HAP-1 (cell line): ENCODE results near the gene COL25A1.

ENCODE experiments used
- DNase-seq, 2 experiments: peaks; one replicate each; pipeline ENCODE4 v3.0.0-alpha.2; 2016 to 2020; ENCODE audit warnings: low spot score in 2 of 2
- H3K27me3 ChIP-seq: fragments of 250-450 bp; sonication (Bioruptor Pico); 2 replicates; pipeline ENCODE4 v1.5.1; 2020; ENCODE audit warnings: low read depth, mild to moderate bottlenecking, moderate library complexity
- H3K36me3 ChIP-seq: fragments of 250-450 bp; sonication (Bioruptor Pico); replicated peaks from 2 replicates; pipeline ENCODE4 v1.5.1; 2020; ENCODE audit warnings: mild to moderate bottlenecking
- H3K4me1 ChIP-seq: fragments of 250-450 bp; sonication (Bioruptor Pico); 2 replicates; pipeline ENCODE4 v1.5.1; 2020; ENCODE audit warnings: mild to moderate bottlenecking
- H3K4me3 ChIP-seq: fragments of 250-450 bp; sonication (Bioruptor Pico); 2 replicates; pipeline ENCODE4 v1.5.1; 2020; ENCODE audit warnings: mild to moderate bottlenecking, moderate library complexity
- H3K9me3 ChIP-seq: fragments of 250-450 bp; sonication (Bioruptor Pico); 2 replicates; pipeline ENCODE4 v1.5.1; 2020; ENCODE audit warnings: mild to moderate bottlenecking, moderate library complexity
- in situ Hi-C: fragments of 300-500 bp; cut with MboI; formaldehyde crosslinking; loops from 3 replicates; pipeline ENCODE4 v1.14.3; 2020; ENCODE audit warnings: low sequenced_read_pairs, inconsistent platforms, mixed read lengths

Gene COL25A1

DNA sequence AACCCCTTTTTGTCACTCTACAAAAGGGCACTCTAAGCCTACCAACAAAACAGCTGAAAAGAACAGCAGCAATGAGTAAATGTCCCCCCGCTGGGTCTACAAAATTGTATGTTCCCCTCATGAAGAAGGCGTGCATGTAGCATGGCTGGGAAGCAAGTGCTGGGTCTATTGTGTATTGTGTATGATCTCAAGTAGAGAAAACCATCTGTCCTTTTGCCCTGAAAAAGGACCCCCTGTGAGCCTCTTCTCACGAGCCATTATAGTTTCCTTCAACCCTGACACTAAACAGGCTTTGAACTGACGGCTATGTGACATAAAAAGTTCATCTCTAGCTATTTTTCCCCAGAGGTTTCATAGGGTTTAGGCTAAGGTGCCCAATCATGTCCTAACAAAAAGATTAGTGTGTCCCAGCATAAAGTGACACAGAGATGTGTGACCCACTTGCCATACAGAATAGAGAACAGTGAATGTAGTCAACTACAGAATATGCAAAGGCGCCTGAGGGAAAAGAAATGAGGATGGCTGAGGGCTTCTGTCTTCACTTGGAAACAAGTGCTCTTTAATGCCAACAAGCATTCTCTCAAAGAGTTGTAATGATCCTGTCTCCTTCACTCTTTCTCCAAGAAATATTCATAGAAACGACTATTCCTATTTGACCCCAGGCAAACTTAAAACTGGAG lies 27.3 kb downstream of the COL25A1 start:
- DNase-seq, result peak; percentile 23 to 46
- peaks cover 10% of the 10 kb centered on the region for H3K4me1 ChIP-seq
- no peaks in the 10 kb centered on the region for H3K36me3 ChIP-seq
- H3K4me3 ChIP-seq, result no peak overlapping the region
- H3K9me3 ChIP-seq, result no peaks in the 10 kb centered on the region
- in situ Hi-C loops, result no loop called here
- H3K27me3 ChIP-seq, result no peaks in the 10 kb centered on the region

DNA sequence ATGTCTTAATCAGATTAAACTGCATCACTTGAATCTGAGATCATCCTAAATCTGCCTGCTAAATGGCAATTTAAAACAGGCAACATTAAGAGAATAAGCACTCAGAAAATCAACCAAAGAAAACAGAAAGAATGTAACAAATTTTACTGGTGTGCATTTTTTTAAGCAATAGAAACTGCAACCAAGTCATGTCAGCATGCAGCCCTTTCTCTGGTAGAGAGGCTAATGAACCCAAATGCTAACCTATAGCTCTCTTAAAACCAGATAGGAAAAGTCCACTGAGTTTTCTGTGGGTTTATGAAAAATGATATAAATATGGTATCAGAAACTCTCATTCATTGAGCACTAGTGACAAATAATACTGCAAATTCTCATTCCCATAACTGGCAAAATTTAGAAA lies 35.6 kb downstream of the COL25A1 start:
- DNase-seq, result no peak
- in situ Hi-C loops, result no loop called here
- no peaks in the 10 kb centered on the region for H3K36me3 ChIP-seq
- no peak overlapping the region for H3K4me3 ChIP-seq
- no peaks in the 10 kb centered on the region for H3K4me1 ChIP-seq
- no peaks in the 10 kb centered on the region for H3K9me3 ChIP-seq
- no peaks in the 10 kb centered on the region for H3K27me3 ChIP-seq

DNA sequence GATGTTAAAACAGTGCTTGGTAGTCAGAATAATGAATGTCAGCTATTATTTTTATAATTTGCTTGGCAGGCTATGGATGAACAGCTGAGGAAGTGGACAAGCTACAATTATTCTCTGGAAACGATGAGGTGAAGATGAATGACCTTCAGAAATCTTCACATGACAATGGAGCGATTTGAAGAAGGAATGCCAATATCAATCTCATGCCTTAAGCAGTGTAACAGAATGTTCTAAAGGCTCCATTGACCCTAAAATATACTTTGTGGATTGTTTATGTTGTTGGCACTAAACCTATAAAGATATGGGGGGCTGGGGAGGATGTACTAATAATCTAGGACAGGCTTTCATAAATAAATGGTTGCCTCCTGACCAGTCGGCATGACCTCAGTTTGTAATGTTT lies 36.2 kb downstream of the COL25A1 start:
- H3K4me3 ChIP-seq, result no peak overlapping the region
- H3K36me3 ChIP-seq, result no peaks in the 10 kb centered on the region
- in situ Hi-C loops, result no loop called here
- DNase-seq, result no peak
- H3K27me3 ChIP-seq, result no peaks in the 10 kb centered on the region
- no peaks in the 10 kb centered on the region for H3K9me3 ChIP-seq
- H3K4me1 ChIP-seq, result no peaks in the 10 kb centered on the region

DNA sequence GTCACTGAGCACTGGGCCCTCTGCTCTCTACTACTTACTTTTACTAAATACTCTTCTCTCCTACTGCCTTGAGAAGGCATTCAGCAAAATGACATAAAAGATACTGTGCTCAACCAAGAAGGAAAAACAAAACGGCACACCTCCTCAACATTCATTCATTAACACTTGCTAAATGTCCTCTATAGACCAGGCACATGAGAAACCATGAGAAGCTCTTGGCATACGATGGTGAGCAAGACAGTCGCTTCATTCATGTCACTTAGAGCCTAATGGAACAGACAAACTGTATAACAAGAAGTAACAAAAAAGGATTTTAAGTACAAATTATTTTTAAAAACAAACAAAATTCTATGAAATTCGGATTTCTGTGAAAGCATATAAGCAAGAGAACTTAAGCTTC lies 38.7 kb downstream of the COL25A1 start:
- H3K9me3 ChIP-seq, result no peaks in the 10 kb centered on the region
- in situ Hi-C loops, result no loop called here
- DNase-seq, result no peak
- no peaks in the 10 kb centered on the region for H3K36me3 ChIP-seq
- no peaks in the 10 kb centered on the region for H3K27me3 ChIP-seq
- H3K4me1 ChIP-seq, result no peaks in the 10 kb centered on the region
- no peak overlapping the region for H3K4me3 ChIP-seq

DNA sequence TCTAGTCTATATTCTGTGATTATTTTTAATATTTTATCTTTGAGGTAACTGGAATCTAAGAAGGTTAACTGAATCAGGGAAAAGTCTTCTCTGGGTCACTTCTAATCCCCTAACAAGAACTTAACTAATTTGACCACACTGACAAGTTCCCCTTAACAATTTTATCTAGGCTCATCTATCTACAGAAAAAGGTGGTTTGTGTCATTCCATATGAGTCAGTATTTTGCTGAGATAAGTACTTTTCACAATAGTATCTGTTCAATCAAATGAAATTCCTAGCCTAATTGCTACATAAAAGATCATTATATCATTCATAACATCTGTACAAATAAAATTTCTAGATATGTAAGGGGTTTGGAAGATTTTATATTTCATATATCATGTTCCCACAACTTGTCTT lies 45.6 kb downstream of the COL25A1 start:
- no peak overlapping the region for H3K4me3 ChIP-seq
- H3K9me3 ChIP-seq, result no peaks in the 10 kb centered on the region
- H3K36me3 ChIP-seq, result no peaks in the 10 kb centered on the region
- no peaks in the 10 kb centered on the region for H3K27me3 ChIP-seq
- in situ Hi-C loops, result no loop called here
- H3K4me1 ChIP-seq, result no peaks in the 10 kb centered on the region
- DNase-seq, result no peak

DNA sequence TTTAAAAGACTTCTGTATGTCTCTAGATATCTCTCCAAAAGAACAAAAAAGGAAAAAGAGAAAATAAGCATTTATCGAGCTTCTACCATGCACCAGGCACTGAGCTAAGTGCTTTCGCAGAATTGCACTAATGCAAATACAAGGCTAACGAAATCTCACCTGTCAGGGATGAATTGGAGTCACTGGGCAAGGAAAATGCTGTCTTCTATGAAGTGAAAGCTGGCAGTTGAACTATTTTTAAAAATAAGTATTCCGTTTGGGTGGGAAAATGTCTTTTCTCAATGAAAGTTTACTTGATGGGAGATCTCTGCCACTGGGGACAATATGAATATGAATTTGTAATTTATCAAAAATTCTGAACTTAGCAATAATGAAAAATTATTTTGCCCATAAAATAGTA lies 47.6 kb downstream of the COL25A1 start:
- no peak for DNase-seq
- Histone ChIP-seq H3K27me3 (no peaks in the 10 kb centered on the region), H3K4me3 (no peak overlapping the region), H3K4me1 (no peaks in the 10 kb centered on the region), H3K9me3 (no peaks in the 10 kb centered on the region), H3K36me3 (no peaks in the 10 kb centered on the region)
- in situ Hi-C loops, result no loop called here

DNA sequence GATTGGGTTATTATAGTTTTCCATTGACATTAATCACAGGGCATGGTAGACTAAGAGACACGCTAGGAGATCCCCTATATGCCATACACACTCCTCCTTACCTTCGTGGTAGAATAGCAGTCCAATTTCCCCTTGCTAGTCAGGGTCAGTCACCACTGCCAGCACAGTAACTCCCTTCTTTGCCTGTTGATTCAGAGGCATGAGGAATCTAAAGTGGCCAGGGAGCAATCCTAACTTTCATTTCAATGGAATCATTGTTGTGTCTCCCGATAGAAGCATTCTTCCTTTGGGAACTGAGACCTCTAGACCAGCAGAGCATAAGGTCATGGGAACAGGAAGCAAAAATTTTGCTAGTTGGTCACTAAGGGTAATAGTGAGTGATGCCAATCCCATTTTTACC lies 51.1 kb downstream of the COL25A1 start:
- in situ Hi-C loops, result no loop called here
- DNase-seq, result no peak
- Histone ChIP-seq H3K9me3 (no peaks in the 10 kb centered on the region), H3K36me3 (no peaks in the 10 kb centered on the region), H3K27me3 (no peaks in the 10 kb centered on the region), H3K4me3 (no peak overlapping the region), H3K4me1 (no peaks in the 10 kb centered on the region)

DNA sequence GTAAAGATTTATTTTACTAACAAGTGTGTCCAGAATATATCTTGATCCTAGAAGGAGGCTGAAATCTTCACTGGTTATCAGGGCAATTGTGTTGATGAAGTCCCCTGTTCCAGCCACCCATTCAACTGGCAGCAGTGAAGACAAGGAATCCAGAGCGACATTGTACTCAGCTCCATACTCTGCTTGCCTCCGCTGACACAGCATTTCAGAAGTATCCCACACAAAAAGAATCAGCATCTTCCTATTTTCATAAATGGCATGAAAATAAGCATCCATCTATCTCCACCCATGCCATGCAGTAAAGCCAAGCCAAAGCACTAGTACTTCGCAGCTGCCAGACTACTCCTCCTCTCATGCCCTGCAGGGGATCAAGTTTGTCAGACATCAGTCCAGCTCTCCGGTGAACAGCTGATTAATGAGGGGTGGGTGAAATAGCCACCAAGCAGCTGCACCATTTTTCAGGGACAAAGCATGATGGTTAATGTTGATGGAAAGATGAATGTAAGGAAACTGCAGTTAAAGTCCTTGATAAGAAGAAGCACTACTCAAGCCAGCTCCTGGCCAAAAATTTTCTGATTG lies 54.0 kb downstream of the COL25A1 start:
- in situ Hi-C loops, result no loop called here
- no peaks in the 10 kb centered on the region for H3K27me3 ChIP-seq
- no peak for DNase-seq
- H3K36me3 ChIP-seq, result no peaks in the 10 kb centered on the region
- no peaks in the 10 kb centered on the region for H3K4me1 ChIP-seq
- H3K9me3 ChIP-seq, result no peaks in the 10 kb centered on the region
- H3K4me3 ChIP-seq, result no peak overlapping the region

DNA sequence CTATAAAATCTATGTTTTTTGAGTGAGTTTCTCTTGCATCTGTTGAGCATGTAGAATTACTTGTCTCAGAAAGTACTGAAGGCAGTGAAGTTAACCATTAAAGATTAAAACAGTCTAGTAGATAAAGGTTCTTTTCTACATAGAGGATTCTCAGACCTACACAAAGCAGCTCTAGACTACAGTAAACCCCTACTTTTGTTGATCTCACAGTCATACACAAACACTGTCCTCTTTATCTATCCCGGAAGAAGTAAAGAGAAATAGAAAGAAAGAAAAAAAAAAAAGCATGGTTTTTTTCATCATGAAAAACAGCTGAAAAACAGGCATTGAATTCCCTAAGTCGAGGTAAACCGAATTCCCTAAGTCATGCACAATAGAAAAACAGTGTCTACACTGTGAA lies 58.6 kb downstream of the COL25A1 start:
- Histone ChIP-seq H3K36me3 (no peaks in the 10 kb centered on the region), H3K4me1 (no peaks in the 10 kb centered on the region), H3K9me3 (no peaks in the 10 kb centered on the region), H3K27me3 (no peaks in the 10 kb centered on the region), H3K4me3 (no peak overlapping the region)
- no peak for DNase-seq
- in situ Hi-C loops, result no loop called here

DNA sequence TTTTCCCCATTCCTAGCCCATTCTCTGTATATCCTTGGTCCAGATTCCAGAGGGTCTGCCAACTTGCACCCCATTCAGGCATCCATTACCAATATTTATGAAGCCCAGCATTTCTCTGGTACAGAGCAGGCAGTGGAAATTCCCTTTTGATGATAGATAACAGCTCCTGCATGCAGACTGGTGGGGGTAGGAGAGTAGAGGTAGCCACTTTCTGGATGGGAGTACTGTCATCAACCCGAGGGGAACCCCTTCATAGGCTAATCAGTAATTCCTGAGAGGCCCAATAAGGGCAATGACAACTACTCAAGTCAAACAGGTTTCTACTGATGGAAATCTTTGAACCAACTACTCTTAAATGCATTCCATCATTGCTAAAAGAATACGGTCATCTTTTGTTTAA lies 63.7 kb downstream of the COL25A1 start:
- in situ Hi-C loops, result no loop called here
- Histone ChIP-seq H3K27me3 (no peaks in the 10 kb centered on the region), H3K9me3 (no peaks in the 10 kb centered on the region), H3K36me3 (no peaks in the 10 kb centered on the region), H3K4me3 (no peak overlapping the region), H3K4me1 (peaks cover 8% of the 10 kb centered on the region; the same call in 1 of the 2 replicates)
- DNase-seq, result no peak

DNA sequence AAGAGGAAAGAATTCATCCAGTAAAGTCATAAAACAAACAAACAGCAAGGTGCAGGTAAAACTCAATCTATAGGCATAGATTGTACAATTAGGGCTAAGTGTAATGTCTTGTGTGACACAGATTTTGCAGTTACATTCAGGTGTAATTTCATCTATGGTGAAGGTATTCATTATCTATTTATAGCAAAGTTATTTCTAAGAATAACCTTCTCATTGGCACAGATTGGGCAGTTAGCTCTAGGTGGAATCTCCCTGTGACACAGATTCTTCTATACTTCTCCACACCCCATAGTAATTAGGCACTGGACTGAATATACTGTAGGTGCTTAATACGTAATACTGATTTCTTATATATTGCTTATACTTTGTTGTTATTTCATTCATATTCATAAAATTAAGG lies 66.8 kb downstream of the COL25A1 start:
- Histone ChIP-seq H3K4me1 (peaks cover 8% of the 10 kb centered on the region; the same call in 1 of the 2 replicates), H3K36me3 (no peaks in the 10 kb centered on the region), H3K27me3 (no peaks in the 10 kb centered on the region), H3K4me3 (no peak overlapping the region), H3K9me3 (no peaks in the 10 kb centered on the region)
- in situ Hi-C loops, result no loop called here
- no peak for DNase-seq

DNA sequence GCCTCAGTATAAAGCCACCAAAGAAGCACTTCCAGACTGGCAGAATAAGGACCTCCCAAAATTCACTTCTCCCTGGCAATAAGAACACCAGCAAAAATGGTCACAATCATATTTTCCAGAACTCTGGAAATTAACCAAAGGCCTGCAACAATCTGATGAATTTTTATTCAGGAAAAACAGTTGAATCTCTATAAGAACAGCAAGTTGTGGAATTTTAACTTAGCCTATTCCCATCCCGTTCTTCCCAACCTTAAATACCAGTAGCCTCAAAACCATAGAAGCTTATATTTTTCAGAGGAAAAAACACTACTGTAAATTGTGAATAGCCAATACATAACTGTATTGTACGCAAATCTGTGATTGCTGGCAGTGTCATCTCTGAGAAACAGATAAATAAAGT lies 67.9 kb downstream of the COL25A1 start:
- in situ Hi-C loops, result no loop called here
- Histone ChIP-seq H3K4me1 (peaks cover 8% of the 10 kb centered on the region; the same call in 1 of the 2 replicates), H3K4me3 (no peak overlapping the region), H3K27me3 (no peaks in the 10 kb centered on the region), H3K36me3 (no peaks in the 10 kb centered on the region), H3K9me3 (no peaks in the 10 kb centered on the region)
- no peak for DNase-seq

DNA sequence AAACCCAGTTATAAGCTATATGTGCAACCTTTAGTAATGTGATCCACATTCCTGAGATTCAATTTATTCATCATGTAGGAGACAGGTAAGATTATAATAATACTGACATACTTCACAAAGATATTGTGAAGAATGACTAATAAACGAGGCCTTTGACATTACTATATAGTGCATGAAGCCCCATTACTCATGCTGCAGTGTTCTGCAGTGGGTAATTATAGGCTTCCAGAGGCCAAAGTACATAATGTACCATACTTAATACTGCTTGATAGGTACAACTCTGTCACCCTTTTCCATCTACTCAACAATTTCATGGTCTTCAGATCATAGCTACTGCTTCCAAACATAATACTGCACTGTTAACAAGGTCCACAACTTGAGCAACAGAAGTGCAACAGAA lies 68.9 kb downstream of the COL25A1 start:
- H3K27me3 ChIP-seq, result no peaks in the 10 kb centered on the region
- peaks cover 8% of the 10 kb centered on the region; the same call in 1 of the 2 replicates for H3K4me1 ChIP-seq
- DNase-seq, result no peak
- no peaks in the 10 kb centered on the region for H3K9me3 ChIP-seq
- H3K4me3 ChIP-seq, result no peak overlapping the region
- no peaks in the 10 kb centered on the region for H3K36me3 ChIP-seq
- in situ Hi-C loops, result no loop called here

DNA sequence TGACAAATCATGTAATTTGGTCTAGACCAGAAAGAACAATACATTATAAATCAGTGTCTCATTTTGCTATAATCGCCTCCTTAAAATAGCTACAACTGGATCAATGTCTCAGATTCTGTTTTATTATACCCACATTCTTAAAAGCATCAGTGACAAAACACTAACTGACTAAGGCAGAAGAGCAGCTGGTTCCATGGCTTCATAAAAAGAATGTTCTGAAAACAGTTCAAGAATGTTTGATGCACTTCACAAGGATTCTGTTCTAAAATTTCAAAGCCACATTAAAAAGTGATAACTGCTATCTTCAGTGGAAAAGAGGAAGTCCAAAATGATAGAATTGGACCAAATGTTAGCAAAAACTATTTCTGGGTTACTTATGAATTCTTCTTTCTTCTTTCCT lies 69.8 kb downstream of the COL25A1 start:
- H3K27me3 ChIP-seq, result no peaks in the 10 kb centered on the region
- DNase-seq, result no peak
- H3K4me3 ChIP-seq, result no peak overlapping the region
- no peaks in the 10 kb centered on the region for H3K36me3 ChIP-seq
- in situ Hi-C loops, result no loop called here
- H3K4me1 ChIP-seq, result peaks cover 8% of the 10 kb centered on the region; the same call in 1 of the 2 replicates
- no peaks in the 10 kb centered on the region for H3K9me3 ChIP-seq

DNA sequence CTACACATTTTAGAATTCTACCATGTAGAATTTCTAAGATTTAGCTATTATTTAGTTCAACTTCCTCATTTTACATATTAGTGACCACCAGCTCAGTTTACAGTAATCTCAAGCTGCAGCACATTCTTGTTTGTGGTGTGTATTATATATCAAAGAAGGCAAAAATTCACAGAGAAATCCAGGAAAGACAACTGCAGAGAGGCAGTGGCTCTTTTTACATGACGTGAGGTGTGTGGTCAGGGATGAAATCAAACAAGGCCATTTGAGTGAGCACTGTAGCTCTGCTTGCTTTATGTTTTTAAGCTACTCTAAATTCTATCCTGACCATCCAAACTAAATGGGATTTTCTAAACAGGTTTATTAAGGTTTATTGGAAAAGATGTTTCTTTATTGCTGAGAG lies 71.1 kb downstream of the COL25A1 start:
- DNase-seq, result no peak
- no peaks in the 10 kb centered on the region for H3K9me3 ChIP-seq
- H3K36me3 ChIP-seq, result no peaks in the 10 kb centered on the region
- peaks cover 2% of the 10 kb centered on the region; the same call in 1 of the 2 replicates for H3K4me1 ChIP-seq
- H3K27me3 ChIP-seq, result no peaks in the 10 kb centered on the region
- no peak overlapping the region for H3K4me3 ChIP-seq
- in situ Hi-C loops, result no loop called here
